ENCODE data around the gene ARID1B.

The ARID1B gene

GRCh38 chr6:157217894-157218370 is 440.8 kb downstream of the ARID1B start:
- DNase-seq (ENCODE audit: low spot score), result no peak

GRCh38 chr6:157218371-157219198 is 441.4 kb downstream of the ARID1B start:
- no peak for DNase-seq (ENCODE audit: low spot score)

GRCh38 chr6:157219201-157220200 is 442.3 kb downstream of the ARID1B start:
- peak; percentile 36 for DNase-seq (ENCODE audit: low spot score)

- no peak for DNase-seq (ENCODE audit: low spot score)
Observed at GRCh38 chr6:157220485-157220884, 443.3 kb downstream of the ARID1B start.

GRCh38 chr6:157221049-157221816 is 444.1 kb downstream of the ARID1B start:
- peak; percentile 95 for DNase-seq (ENCODE audit: low spot score)

- DNase-seq (ENCODE audit: low spot score), result no peak
Observed at GRCh38 chr6:157221817-157222175, 444.6 kb downstream of the ARID1B start.

GRCh38 chr6:157222201-157222981 is 445.2 kb downstream of the ARID1B start:
- no peak for DNase-seq (ENCODE audit: low spot score)

GRCh38 chr6:157223021-157223430 is 445.8 kb downstream of the ARID1B start:
- DNase-seq (ENCODE audit: low spot score), result peak; percentile 33

- no peak for DNase-seq (ENCODE audit: low spot score)
Observed at GRCh38 chr6:157223511-157223910, 446.3 kb downstream of the ARID1B start.

GRCh38 chr6:157224178-157224950 is 447.2 kb downstream of the ARID1B start:
- DNase-seq (ENCODE audit: low spot score), result no peak

GRCh38 chr6:157224951-157225574 is 447.9 kb downstream of the ARID1B start:
- DNase-seq (ENCODE audit: low spot score), result no peak

- DNase-seq (ENCODE audit: low spot score), result no peak
Observed at GRCh38 chr6:157225575-157225995, 448.4 kb downstream of the ARID1B start.

GRCh38 chr6:157226026-157226625 is 448.9 kb downstream of the ARID1B start:
- peak; percentile 82 for DNase-seq (ENCODE audit: low spot score)

- no peak for DNase-seq (ENCODE audit: low spot score)
Observed at GRCh38 chr6:157226761-157227160, 449.6 kb downstream of the ARID1B start.

GRCh38 chr6:157227202-157228166 is 450.3 kb downstream of the ARID1B start:
- DNase-seq (ENCODE audit: low spot score), result peak; percentile 50

GRCh38 chr6:157228426-157229131 is 451.4 kb downstream of the ARID1B start:
- DNase-seq (ENCODE audit: low spot score), result no peak

GRCh38 chr6:157229132-157229618 is 452.0 kb downstream of the ARID1B start:
- no peak for DNase-seq (ENCODE audit: low spot score)
